HG02970 (cell line): ENCODE data around the gene KCTD3.
A peak's percentile ranks its signal among the peaks of the same experiment; 100 is the strongest.

Source experiments
- ATAC-seq: cut with Tn5 transposase; IDR thresholded peaks from one replicate; pipeline ENCODE4 v1.9.1; 2021; ENCODE audit warnings: mild to moderate bottlenecking, moderate library complexity, moderate number of reproducible peaks; ENCODE audit not compliant: unreplicated experiment, low FRiP score

KCTD3 gene

GRCh38 chr1:215566556-215567490 lies at the start of gene KCTD3:
Gene KCTD3, plus strand, starts transcription at chr1:215567304. Its CDS starts 382 bp downstream, at chr1:215567686.
- ATAC-seq: peak; percentile 64

- no peak for ATAC-seq
Observed at GRCh38 chr1:215517441-215517891, 49.6 kb upstream of the KCTD3 start.

GRCh38 chr1:215518594-215518993 lies 48.5 kb upstream of the KCTD3 start:
- ATAC-seq: no peak

DNA sequence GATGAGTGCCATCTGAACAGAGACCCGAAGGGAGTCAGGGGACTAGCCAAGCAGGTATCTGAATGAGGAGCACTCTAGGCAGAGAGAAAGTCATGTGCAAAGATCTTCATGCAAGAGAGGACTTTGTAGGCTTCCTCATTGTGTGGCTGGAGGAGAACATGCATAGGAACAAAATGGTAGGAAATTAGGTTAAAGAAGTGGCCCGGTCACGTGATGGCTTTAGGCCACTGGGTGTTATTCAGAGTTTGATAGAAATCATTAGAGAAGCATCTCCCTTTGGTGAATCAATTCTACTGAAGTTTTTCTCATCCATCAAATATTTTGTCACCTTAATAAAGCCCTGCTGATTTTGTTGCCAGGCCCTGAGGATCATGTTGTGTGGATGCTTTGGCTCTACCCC lies 45.8 kb upstream of the KCTD3 start:
- no peak for ATAC-seq

DNA sequence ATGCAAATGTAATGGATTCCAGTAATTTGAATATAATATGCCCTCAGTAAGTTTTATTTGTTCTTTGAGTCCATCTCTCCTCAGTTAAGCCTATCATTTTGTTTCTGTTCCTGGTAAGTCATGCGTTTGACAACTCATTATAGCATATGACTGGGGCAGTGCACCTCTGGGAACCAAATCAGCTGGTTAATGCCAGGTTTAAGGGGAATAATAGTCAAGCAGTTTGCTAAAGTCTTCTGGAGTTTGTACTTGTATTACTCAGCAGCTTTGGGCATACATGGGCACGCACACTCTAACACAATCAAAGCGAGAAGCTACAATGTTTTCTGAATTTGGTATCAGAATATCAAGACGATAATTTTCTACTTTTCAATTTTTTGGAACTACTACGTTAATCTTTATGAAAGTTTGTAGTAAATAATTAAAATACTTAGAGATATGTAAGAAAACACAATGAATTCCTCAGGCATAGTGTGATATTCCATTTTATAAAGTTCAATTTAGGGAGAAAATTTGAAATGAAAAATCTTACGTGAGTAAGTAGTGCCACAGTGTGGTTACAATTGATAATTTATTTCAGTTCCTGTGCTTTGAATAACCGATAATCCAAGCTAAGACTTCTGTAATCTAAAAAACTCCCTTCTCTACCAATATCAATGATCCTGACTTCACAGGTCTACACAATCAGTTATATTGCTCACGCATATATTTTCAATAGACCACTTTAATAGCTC lies 43.8 kb upstream of the KCTD3 start:
- ATAC-seq: no peak

GRCh38 chr1:215523906-215524305 lies 43.2 kb upstream of the KCTD3 start:
- ATAC-seq: no peak

DNA sequence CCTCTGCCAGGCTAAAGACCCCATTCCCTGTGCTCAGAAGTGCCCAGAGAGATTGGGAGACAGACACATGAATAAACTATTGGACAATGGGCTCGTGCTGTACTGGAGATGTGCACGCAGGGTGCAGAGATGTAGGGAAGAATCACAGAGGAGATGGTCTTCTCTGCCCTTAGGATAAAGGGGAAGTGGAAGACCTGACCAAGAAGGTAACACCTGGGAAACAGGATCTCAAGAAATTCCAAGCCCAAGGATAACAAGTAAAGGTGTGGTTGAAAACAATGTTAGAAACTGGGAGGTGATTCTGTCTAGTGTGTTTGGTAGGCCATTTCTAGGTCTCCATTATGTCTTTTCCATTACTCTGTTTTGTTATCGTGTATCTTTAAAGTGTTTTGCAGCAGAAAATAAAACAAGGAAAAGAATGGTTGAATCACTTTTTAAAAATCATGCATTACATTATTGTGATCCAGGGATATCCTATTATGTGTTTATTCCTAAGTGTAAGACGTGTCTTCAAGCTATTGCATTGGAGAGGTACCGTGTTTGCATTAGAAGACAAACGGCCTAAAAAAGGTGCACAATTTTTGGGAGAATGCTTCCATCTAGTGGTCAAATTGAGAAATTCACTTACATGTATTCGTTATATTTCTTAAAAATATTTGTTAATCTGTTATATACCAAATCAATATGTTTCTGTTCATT lies 40.8 kb upstream of the KCTD3 start:
- ATAC-seq: no peak

- ATAC-seq: no peak
Observed at GRCh38 chr1:215526846-215527151, 40.3 kb upstream of the KCTD3 start.

DNA sequence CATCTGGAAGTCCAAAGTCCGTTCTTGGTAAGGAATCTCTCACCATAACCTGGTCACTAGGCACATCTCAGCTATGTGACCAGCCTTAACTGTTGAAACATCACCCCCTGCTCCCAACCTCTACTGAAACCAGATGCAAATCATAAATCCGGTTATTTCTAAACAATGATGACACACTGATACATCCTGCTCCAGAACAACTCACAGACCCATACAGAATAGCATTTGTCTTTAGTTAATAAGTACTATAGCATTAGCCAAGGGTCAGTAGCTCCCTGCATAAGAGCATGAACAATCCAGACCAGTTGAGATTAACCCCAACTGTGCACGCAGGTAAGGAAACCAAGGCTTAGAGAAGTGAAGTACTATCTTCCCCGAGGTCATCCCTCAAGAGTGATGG lies 38.0 kb upstream of the KCTD3 start:
- no peak for ATAC-seq

- no peak for ATAC-seq
Observed at GRCh38 chr1:215529571-215529970, 37.5 kb upstream of the KCTD3 start.

DNA sequence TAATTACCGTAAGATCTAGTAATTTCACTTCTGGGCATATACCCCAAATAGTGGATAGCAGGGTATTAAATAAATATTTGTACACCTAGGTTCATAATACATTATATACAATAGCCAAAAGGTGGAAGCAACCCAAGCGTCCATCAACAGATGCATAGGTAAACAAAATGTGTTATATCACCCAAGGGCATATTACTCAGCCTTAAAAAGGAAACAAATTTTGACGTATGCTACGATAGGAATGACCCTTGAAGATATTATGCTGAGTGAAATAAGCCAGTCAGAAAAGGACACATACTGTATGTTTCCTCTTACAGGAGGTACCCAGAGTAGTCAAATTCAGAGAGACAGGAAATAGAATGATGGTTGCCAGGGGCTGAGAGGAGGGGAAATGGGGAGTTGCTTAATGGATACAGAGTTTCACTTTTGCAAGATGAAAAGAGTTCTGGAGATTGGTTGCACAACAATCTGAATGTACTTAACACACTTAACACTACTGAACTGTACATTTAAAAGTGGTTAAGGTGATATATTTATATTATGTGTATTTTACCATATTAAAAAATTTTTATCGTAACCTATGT lies 36.6 kb upstream of the KCTD3 start:
- no peak for ATAC-seq

- ATAC-seq: no peak
Observed at GRCh38 chr1:215539803-215540570, 27.1 kb upstream of the KCTD3 start.

DNA sequence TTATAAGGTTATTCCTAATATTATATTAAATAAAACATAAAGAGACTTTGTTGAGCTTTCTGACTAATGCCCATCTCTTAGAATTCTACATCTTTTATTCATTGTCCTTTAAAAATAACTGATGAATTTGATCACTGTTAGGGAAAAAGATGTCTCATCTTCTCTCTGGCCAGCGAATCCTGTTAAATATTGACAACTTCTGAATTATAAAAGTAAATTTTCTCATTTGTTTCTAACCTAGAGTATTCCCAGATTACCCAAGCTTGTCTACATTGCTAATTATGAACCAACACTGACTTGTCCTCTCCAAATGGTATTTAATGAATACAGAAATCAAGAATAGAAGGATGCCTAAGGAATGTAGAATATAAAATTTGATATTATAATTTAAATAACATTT lies 24.8 kb upstream of the KCTD3 start:
- no peak for ATAC-seq

DNA sequence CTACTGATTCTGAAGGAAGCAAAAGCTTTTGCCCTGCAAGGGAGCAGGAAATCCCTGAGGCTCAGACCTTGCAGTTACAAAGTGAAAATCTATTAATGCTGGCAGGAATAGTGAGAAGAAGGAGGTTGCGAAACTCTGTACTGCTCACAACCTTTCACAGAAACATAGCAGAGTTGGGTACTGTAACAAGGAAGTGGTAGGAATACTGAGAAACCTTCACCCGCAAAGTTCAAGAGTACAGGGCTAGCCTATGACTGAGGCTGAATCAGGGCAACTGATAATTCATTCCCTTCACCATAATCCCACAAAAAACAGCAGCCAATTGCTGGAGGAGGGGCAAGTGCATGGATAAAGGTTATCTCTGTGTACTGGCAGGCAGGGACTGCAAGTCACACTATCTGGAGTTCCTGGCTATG lies 23.9 kb upstream of the KCTD3 start:
- ATAC-seq: peak; percentile 80

GRCh38 chr1:215543806-215544205 lies 23.3 kb upstream of the KCTD3 start:
- no peak for ATAC-seq

DNA sequence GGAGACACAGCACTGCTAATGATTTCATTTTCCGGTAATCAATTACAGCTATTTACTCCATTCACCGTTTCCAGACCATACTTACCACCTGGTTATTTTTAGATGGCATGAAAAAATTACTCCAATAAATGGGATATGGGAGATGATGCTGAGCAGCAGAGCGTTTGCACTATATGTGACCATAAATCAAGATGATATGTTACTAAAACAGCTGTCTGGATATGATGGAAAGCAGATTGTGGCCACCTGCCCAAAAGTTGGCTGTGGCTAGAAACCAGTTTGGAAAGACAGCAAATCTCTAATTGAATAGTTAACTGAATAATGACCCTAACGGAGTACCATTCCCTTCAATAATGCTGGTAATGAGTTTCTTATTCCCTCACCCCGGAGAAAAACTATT lies 22.5 kb upstream of the KCTD3 start:
- ATAC-seq: no peak

DNA sequence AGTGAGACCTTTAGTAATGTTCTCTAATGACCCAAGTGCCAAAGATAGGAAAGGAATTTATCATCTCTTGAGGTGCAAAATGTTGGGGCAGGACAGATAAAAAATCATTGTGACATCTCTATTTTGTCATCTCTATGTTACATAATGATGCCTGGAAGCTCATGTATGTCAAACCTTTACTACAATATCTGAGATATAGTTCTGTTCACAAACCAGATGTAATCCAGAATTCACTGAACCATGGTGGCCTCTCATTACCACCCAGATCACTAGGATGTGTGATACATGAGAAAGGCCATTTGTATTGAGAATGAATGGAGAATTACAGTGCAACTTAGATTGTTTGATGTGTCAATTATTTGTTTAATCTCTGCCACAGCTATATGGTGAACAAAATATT lies 22.0 kb upstream of the KCTD3 start:
- ATAC-seq: no peak

GRCh38 chr1:215547011-215547410 lies 20.1 kb upstream of the KCTD3 start:
- no peak for ATAC-seq

DNA sequence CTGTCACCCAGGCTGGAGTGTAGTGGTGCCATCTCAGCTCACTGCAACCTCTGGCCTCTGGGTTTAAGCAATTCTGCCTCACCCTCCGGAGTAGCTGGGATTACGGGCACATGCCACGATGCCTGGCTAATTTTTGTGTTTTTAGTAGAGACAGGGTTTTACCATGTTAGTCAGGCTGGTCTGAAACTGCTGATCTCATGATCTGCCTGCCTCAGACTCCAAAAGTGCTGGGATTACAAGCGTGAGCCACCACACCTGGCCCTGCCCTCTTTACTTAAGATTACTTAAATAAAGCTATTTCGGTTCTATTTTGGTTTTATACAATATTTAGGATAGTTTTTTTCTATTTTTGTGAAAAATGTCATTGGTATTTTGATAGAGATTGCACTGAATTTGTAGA lies 15.3 kb upstream of the KCTD3 start:
- no peak for ATAC-seq

DNA sequence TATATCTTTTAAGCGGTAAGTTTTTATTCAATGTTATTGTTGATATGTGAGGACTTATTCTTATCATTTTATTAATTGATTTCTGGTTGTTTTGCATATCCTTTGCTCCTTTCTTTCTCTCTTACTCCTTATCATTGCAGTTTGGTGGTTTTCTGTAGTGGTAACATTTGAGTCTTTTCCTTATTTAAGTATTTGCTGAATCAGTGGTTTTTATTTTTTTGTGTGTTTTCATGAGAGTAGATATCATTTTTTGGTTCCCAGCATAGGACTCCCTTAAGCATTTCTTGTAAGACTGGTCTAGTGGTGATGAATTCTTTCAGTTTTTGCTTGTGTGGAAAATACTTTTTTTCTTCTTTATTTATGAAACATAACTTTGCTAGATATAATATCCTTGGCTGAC lies 12.2 kb upstream of the KCTD3 start:
- no peak for ATAC-seq
